PC-3 (cell line): ENCODE data around the gene AMPD2. TPM values are rescaled to one million over a fixed set of nuclear protein-coding genes. Genes with fewer than 3 reads are reported as not detected.

Source experiments
- ATAC-seq: fragments of 200-7000 bp; cut with Tn5 transposase; 2 replicates; pipeline ENCODE4 v1.9.1; 2020; ENCODE audit warnings: mild to moderate bottlenecking, moderate library complexity
- BruUV-seq: library from RNA; stranded (reverse); fragments of 400-500 nt; replicated peaks from 2 replicates; lab custom pipeline; 2021; lab: Mats Ljungman, UMichigan
- CTCF ChIA-PET: fragments of 300-600 bp; sonication (Branson Sonifier 250); formaldehyde crosslinking; loops from one replicate; lab custom pipeline; 2022; ENCODE audit warnings: antibody characterized with exemption; lab: Charles Lee
- POLR2A ChIA-PET: fragments of 300-600 bp; sonication (Branson Sonifier 250); formaldehyde crosslinking; loops from one replicate; lab custom pipeline; 2022; ENCODE audit warnings: antibody characterized with exemption; ENCODE audit not compliant: unreplicated experiment; lab: Charles Lee
- DNase-seq: peaks from one replicate; pipeline ENCODE4 v3.0.0-alpha.2; 2015
- H2AFZ ChIP-seq: fragments of 300-600 bp; sonication (generic); 2 replicates; pipeline ENCODE4 v1.6.0; 2016; ENCODE audit warnings: antibody characterized with exemption, low read length
- H3F3A ChIP-seq: fragments of 300-600 bp; sonication (generic); one replicate; pipeline ENCODE4 v1.6.0; 2017; ENCODE audit warnings: antibody characterized with exemption, low read length, control low read depth, mild to moderate bottlenecking; ENCODE audit not compliant: unreplicated experiment
- H3K27ac ChIP-seq: fragments of 300-600 bp; sonication (generic); 2 replicates; pipeline ENCODE4 v1.5.1; 2016; ENCODE audit warnings: mild to moderate bottlenecking, low read length
- H3K27me3 ChIP-seq: fragments of 300-600 bp; sonication (generic); 2 replicates; pipeline ENCODE4 v1.6.1; 2016; ENCODE audit warnings: low read length, mixed read lengths
- H3K36me3 ChIP-seq: fragments of 300-600 bp; sonication (generic); 2 replicates; pipeline ENCODE4 v1.6.1; 2016; ENCODE audit warnings: low read depth, mixed run types, low read length, mixed read lengths
- H3K4me1 ChIP-seq: fragments of 300-600 bp; sonication (generic); 2 replicates; pipeline ENCODE4 v1.5.1; 2016; ENCODE audit warnings: low read length; ENCODE audit not compliant: insufficient read depth
- H3K4me2 ChIP-seq: fragments of 300-600 bp; sonication (generic); 2 replicates; pipeline ENCODE4 v1.6.0; 2016; ENCODE audit warnings: low read length
- H3K4me3 ChIP-seq: fragments of 300-600 bp; sonication (generic); 2 replicates; pipeline ENCODE4 v1.5.1; 2016; ENCODE audit warnings: mild to moderate bottlenecking, low read length, mixed read lengths
- H3K79me2 ChIP-seq: fragments of 300-600 bp; sonication (generic); 2 replicates; pipeline ENCODE4 v1.6.1; 2017; ENCODE audit warnings: low read length, mixed read lengths
- H3K9ac ChIP-seq: fragments of 300-600 bp; sonication (generic); 2 replicates; pipeline ENCODE4 v1.6.0; 2016; ENCODE audit warnings: mild to moderate bottlenecking, low read length
- H3K9me2 ChIP-seq: fragments of 300-600 bp; sonication (generic); replicated peaks from 2 replicates; pipeline ENCODE4 v1.6.1; 2016; ENCODE audit warnings: mixed run types, low read length, mixed read lengths
- H3K9me3 ChIP-seq: fragments of 300-600 bp; sonication (generic); 2 replicates; pipeline ENCODE4 v1.6.1; 2016; ENCODE audit warnings: low read length, mixed read lengths
- H4K20me1 ChIP-seq: fragments of 300-600 bp; sonication (generic); 2 replicates; pipeline ENCODE4 v1.6.1; 2016; ENCODE audit warnings: low read length, mixed read lengths
- CTCF ChIP-seq: fragments of 300-600 bp; sonication (generic); conservative IDR thresholded peaks from 2 replicates; pipeline ENCODE4 v1.5.1; 2017; ENCODE audit warnings: antibody characterized with exemption, low read depth, mild to moderate bottlenecking, low read length
- EZH2 ChIP-seq: fragments of 300-600 bp; sonication (generic); IDR thresholded peaks from one replicate; pipeline ENCODE4 v1.6.1; 2017; ENCODE audit warnings: antibody characterized with exemption, mild to moderate bottlenecking, low read length; ENCODE audit not compliant: unreplicated experiment
- EZH2phosphoT487 ChIP-seq: fragments of 300-600 bp; sonication (generic); IDR thresholded peaks from 2 replicates; pipeline ENCODE4 v1.6.1; 2018; ENCODE audit warnings: mild to moderate bottlenecking, antibody characterized with exemption, low read length, borderline replicate concordance
- intact Hi-C: fragments of 100-400 bp; cut with micrococcal nuclease; formaldehyde crosslinking; loops from 2 replicates; pipeline ENCODE4 v1.9.0; 2023
- total RNA-seq: library from RNA; depleted of rRNA; stranded (reverse); fragments of >200 nt; gene quantifications from 2 replicates; pipeline ENCODE4 v1.2.3, GENCODE V29; 2014

AMPD2 gene
- total RNA-seq, 1 experiment from 2014 or later = 75.3 TPM

- Histone ChIP-seq H3K27ac (no peak overlapping the region), H3K4me1 (no peaks in the 10 kb centered on the region), H3K4me2 (no peak overlapping the region), H2AFZ (no peak overlapping the region), H3K9me3 (no peaks in the 10 kb centered on the region), H3F3A (no peaks in the 10 kb centered on the region), H3K9me2 (no peaks in the 10 kb centered on the region), H3K36me3 (no peaks in the 10 kb centered on the region), H4K20me1 (no peaks in the 10 kb centered on the region), H3K27me3 (no peaks in the 10 kb centered on the region), H3K9ac (no peak overlapping the region), H3K79me2 (no peaks in the 10 kb centered on the region), H3K4me3 (no peak overlapping the region)
- ATAC-seq (no peak), DNase-seq (no peak)
- CTCF ChIA-PET = no interaction called here
- no peak for TF ChIP-seq CTCF
- TF ChIP-seq EZH2phosphoT487 = no peak
- TF ChIP-seq EZH2 = no peak
- POLR2A ChIA-PET = no interaction called here
- intact Hi-C loops = no loop called here
- no TSS peak for BruUV-seq
Measured at GRCh38 chr1:109609881-109610280, 9.8 kb upstream of the AMPD2 start.

- no TSS peak for BruUV-seq
- H3K79me2 ChIP-seq = no peaks in the 10 kb centered on the region
- ATAC-seq = no peak
- no peaks in the 10 kb centered on the region for H3K9me2 ChIP-seq
- no peak for DNase-seq
- no peak overlapping the region for H3K9ac ChIP-seq
- H2AFZ ChIP-seq = no peak overlapping the region
- intact Hi-C loops = no loop called here
- no peak for TF ChIP-seq CTCF
- no peak for TF ChIP-seq EZH2
- no peak for TF ChIP-seq EZH2phosphoT487
- no peaks in the 10 kb centered on the region for H4K20me1 ChIP-seq
- H3K27me3 ChIP-seq = no peaks in the 10 kb centered on the region
- H3K27ac ChIP-seq = no peak overlapping the region
- H3K9me3 ChIP-seq = no peaks in the 10 kb centered on the region
- no peaks in the 10 kb centered on the region for H3K4me1 ChIP-seq
- H3F3A ChIP-seq = no peaks in the 10 kb centered on the region
- no peaks in the 10 kb centered on the region for H3K36me3 ChIP-seq
- ChIA-PET CTCF (no interaction called here), POLR2A (no interaction called here)
- H3K4me2 ChIP-seq = no peak overlapping the region
- no peak overlapping the region for H3K4me3 ChIP-seq
Measured at GRCh38 chr1:109610609-109611307, 8.9 kb upstream of the AMPD2 start.

- H3K9ac ChIP-seq = no peak overlapping the region
- no peak overlapping the region for H3K4me2 ChIP-seq
- H3K4me3 ChIP-seq = no peak overlapping the region
- intact Hi-C loops = no loop called here
- BruUV-seq = no TSS peak
- ATAC-seq (no peak), DNase-seq (no peak)
- no peaks in the 10 kb centered on the region for H4K20me1 ChIP-seq
- H3K4me1 ChIP-seq = no peaks in the 10 kb centered on the region
- no peaks in the 10 kb centered on the region for H3K9me2 ChIP-seq
- H3K27ac ChIP-seq = no peak overlapping the region
- H3K27me3 ChIP-seq = no peaks in the 10 kb centered on the region
- H3F3A ChIP-seq = no peaks in the 10 kb centered on the region
- no peak for TF ChIP-seq EZH2phosphoT487
- no peak for TF ChIP-seq CTCF
- TF ChIP-seq EZH2 = no peak
- H3K9me3 ChIP-seq = no peaks in the 10 kb centered on the region
- no peaks in the 10 kb centered on the region for H3K36me3 ChIP-seq
- ChIA-PET POLR2A (no interaction called here), CTCF (no interaction called here)
- H2AFZ ChIP-seq = no peak overlapping the region
- no peaks in the 10 kb centered on the region for H3K79me2 ChIP-seq
Measured at GRCh38 chr1:109611308-109611990, 8.2 kb upstream of the AMPD2 start.
